Uterus (tissue), 4 donors: Measurements from ENCODE around the gene AP2A1. TPM values are rescaled to one million over a fixed set of nuclear protein-coding genes. Genes with fewer than 3 reads are reported as not detected.
"Not testable (repeated sequence)": the region's sequence is repeated elsewhere in the genome, so short reads cannot be mapped to it uniquely, and the experiment has no call there.

Experiments used
- DNase-seq, 2 donors: peaks; one replicate each; pipeline ENCODE4 v3.0.0-alpha.2; 2019 to 2020
- H3K27ac ChIP-seq, 2 donors: fragments of 200-600 bp; sonication (generic); 1 replicate in 1 of 2; 2 replicates in 1 of 2; pipeline ENCODE4 v1.5.1; 2016 to 2018
- H3K27me3 ChIP-seq, 2 donors: fragments of 200-600 bp; sonication (generic); one replicate each; pipeline ENCODE4 v1.5.1; 2018 to 2019; ENCODE audit warnings: control low read depth in 1 of 2
- H3K36me3 ChIP-seq, 2 donors: fragments of 200-600 bp; sonication (generic); one replicate each; pipeline ENCODE4 v1.5.1; 2019; ENCODE audit warnings: control low read depth in 1 of 2
- H3K4me1 ChIP-seq, 2 donors: fragments of 200-600 bp; sonication (generic); one replicate each; pipeline ENCODE4 v1.5.1; 2018 to 2019; ENCODE audit warnings: control low read depth in 1 of 2
- H3K4me3 ChIP-seq, 2 donors: fragments of 200-600 bp; sonication (generic); 1 replicate in 1 of 2; 2 replicates in 1 of 2; pipeline ENCODE4 v1.5.1; 2018 to 2019; ENCODE audit warnings: mild to moderate bottlenecking in 1 of 2
- H3K9me3 ChIP-seq, 2 donors: fragments of 200-600 bp; sonication (generic); one replicate each; pipeline ENCODE4 v1.5.1; 2019; ENCODE audit warnings: control low read depth in 1 of 2
- POLR2A ChIP-seq, 2 donors: fragments of 450-650 bp; IDR thresholded peaks; one replicate each; pipeline ENCODE4 v1.6.1; 2016; ENCODE audit warnings: antibody characterized with exemption in 2 of 2, mild to moderate bottlenecking in 1 of 2, moderate library complexity in 1 of 2
- intact Hi-C: fragments of 100-400 bp; cut with DNase I; formaldehyde crosslinking; loops from one replicate; pipeline ENCODE4 v1.15.1; 2023; ENCODE audit warnings: low total_unique reads
- total RNA-seq, 4 donors: library from RNA; depleted of rRNA in 3 of 4; stranded (reverse); fragments of >200 nt in 3 of 4; gene quantifications; one replicate each; pipeline versions ENCODE4 v1.1.0 to v1.2.4, GENCODE V29; 2014 to 2023
- TF ChIP-seq, protein P1 (sequence below), 4 experiments: fragments of 200-600 bp in 2 of 4; fragments of 450-650 bp in 2 of 4; sonication (generic) in 2 of 4; IDR thresholded peaks; one replicate each; pipeline ENCODE4 v1.5.1; 2016 to 2019; ENCODE audit warnings: antibody characterized with exemption in 4 of 4, mild to moderate bottlenecking in 2 of 4, moderate library complexity in 1 of 4
- donor health status: DM: yes; HTN: yes; CAD: no.

AP2A1 gene
- total RNA-seq, result 100 to 1,000 TPM in 1 of 4 donors, 10 to 100 TPM in 3; 47.1 to 114 (median 54.7) TPM

DNA sequence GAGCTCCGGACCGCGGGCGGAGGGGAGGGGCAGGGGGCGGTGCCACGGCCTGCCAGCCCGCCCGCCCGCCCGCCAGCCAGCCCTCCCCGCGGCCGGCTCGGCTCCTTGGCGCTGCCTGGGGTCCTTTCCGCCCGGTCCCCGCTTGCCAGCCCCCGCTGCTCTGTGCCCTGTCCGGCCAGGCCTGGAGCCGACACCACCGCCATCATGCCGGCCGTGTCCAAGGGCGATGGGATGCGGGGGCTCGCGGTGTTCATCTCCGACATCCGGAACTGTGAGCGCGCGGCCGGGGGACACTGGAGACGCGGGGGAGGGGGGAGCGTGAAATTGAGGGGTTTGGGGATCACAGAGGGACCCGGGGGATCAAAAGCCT lies at the start of gene AP2A1:
Gene AP2A1, plus strand, starts transcription at position 72 of the 370 bp plus-strand sequence. Its CDS starts 133 bp downstream, at position 205.
- H3K27me3 ChIP-seq, result no peaks in the 10 kb centered on the region
- H3K9me3 ChIP-seq, result no peaks in the 10 kb centered on the region
- H3K4me3 ChIP-seq, result peak within 1 kb of the TSS; percentile 93 to 96
- intact Hi-C loops, result loop anchor here (5.0 kb wide), 1 partner anchor 40 kb away; no protein-coding TSS in a partner anchor
- H3K36me3 ChIP-seq, result no peaks in the 10 kb centered on the region
- H3K27ac ChIP-seq, result peak within 1 kb of the TSS; percentile 90 to 93
- H3K4me1 ChIP-seq, result peaks cover 0 to 15% of the 10 kb centered on the region in 2 donors
- DNase-seq, result no peak
- TF ChIP-seq, protein P1, sequence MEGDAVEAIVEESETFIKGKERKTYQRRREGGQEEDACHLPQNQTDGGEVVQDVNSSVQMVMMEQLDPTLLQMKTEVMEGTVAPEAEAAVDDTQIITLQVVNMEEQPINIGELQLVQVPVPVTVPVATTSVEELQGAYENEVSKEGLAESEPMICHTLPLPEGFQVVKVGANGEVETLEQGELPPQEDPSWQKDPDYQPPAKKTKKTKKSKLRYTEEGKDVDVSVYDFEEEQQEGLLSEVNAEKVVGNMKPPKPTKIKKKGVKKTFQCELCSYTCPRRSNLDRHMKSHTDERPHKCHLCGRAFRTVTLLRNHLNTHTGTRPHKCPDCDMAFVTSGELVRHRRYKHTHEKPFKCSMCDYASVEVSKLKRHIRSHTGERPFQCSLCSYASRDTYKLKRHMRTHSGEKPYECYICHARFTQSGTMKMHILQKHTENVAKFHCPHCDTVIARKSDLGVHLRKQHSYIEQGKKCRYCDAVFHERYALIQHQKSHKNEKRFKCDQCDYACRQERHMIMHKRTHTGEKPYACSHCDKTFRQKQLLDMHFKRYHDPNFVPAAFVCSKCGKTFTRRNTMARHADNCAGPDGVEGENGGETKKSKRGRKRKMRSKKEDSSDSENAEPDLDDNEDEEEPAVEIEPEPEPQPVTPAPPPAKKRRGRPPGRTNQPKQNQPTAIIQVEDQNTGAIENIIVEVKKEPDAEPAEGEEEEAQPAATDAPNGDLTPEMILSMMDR (IDR thresholded peaks at IDR 0.05), result no peak
- TF ChIP-seq POLR2A (IDR thresholded peaks at IDR 0.05), result peak; percentile 18 to 46

DNA sequence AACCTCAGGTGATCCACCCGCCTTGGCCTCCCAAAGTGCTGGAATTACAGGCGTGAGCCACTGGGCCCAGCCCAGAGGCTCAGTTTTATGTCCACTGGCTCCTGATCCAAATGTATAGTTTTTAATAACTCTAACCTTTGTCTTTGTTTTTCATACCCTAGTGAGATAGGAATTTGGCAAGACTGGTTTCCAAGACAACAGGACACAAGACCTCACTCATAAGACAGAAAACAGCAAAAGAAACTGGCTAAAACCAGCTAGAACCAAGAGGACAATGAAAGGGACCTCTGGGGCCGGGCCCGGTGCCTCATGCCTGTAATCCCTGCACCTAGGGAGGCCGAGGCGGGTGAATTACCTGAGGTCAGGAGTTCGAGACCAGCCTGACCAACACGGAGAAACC lies 48.3 kb upstream of the AP2A1 start:
- Histone ChIP-seq H3K4me3 (peak overlapping the region in 1 of 2 donors; percentile 49), H3K36me3 (no peaks in the 10 kb centered on the region), H3K27me3 (no peaks in the 10 kb centered on the region), H3K27ac (peak overlapping the region; percentile 85 to 88), H3K4me1 (no peaks in the 10 kb centered on the region), H3K9me3 (no peaks in the 10 kb centered on the region)
- no peak for TF ChIP-seq POLR2A (IDR thresholded peaks at IDR 0.05)
- TF ChIP-seq, protein P1 (IDR thresholded peaks at IDR 0.05), result no peak
- intact Hi-C loops, result no loop called here
- DNase-seq, result no peak

DNA sequence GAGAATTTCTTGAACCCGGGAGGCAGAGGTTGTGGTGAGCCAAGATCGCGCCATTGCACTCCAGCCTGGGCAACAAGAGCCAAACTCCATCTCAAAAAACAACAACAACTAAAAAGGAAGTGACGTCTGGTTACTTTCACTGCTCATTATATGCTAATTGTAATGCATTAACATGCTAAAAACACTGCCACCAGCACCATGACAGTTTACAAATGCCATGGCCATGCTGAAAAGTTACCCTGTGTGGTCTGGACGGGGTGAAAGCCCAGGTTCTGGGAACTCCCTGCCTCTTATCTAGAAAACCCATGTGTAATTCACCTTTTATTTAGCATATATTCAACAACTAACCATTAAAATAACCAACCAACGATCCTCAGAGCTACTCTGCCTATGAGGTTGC lies 47.8 kb upstream of the AP2A1 start:
- no peak overlapping the region for H3K27ac ChIP-seq
- no peaks in the 10 kb centered on the region for H3K36me3 ChIP-seq
- H3K9me3 ChIP-seq, result no peaks in the 10 kb centered on the region
- TF ChIP-seq POLR2A (IDR thresholded peaks at IDR 0.05), result no peak
- TF ChIP-seq, protein P1 (IDR thresholded peaks at IDR 0.05), result no peak
- intact Hi-C loops, result no loop called here
- H3K27me3 ChIP-seq, result no peaks in the 10 kb centered on the region
- no peaks in the 10 kb centered on the region for H3K4me1 ChIP-seq
- H3K4me3 ChIP-seq, result no peak overlapping the region
- no peak for DNase-seq

DNA sequence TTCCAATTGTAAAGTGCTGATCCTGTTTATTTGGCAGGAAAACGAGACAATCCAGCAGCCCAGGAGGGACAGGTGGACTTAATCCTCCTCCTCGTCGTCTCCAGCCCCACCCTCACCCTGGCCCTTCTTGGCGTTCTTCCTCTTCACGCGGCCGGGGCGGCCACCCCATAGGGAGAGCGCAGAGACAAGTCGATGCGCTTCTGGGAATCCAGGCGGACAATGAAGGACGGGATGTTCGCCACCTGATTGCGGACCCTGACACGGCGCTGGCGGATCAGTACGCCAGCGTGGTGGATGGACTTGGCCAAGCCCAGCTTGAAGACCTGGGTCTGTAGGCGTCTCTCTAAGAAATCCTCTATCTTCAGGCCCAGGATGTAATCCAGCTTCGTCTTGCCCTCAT lies 47.4 kb upstream of the AP2A1 start:
- H3K9me3 ChIP-seq, intact Hi-C loops, H3K4me1 ChIP-seq, DNase-seq, H3K4me3 ChIP-seq, H3K27me3 ChIP-seq, H3K27ac ChIP-seq, H3K36me3 ChIP-seq: not testable (repeated sequence)

DNA sequence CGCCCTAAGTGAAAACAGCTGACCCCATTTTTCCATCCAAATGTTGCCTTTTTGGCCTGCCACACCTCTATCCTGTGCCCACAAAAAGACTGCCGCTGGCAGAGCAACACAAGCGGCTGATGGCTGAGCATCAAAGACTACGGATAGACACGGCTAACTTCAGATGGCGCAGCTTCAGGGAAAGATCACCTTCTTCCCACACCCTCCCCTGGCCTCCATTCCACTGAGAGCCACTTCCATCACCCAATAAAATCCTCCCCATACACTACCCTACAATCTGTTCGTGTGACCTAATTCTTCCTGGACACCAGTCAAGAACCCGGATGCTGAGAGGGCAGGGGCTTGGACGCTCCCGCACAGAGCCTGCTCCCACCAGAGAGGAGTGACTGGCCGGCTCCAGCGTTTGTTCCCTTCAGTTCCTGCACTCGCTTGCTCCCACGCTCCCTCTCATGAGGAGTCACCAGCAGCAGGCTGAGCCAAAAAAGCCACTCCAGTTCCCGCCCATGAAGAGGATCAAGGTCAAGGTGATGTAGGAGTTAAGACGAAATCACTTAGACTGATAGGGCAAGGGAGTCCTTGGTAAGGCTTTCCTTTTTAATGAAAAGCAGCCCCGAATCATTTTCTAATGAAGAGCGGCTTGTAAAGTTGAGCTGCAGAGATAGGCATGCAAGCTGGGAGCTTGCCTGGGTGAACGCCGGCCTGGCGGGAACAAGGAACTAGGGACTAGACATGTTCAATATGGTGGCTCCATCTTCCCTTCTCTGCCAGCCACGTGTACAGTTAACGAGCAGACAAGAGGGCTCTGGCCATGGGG lies 39.4 kb upstream of the AP2A1 start:
- intact Hi-C loops, result no loop called here
- Histone ChIP-seq H3K27ac (peak overlapping the region; percentile 88 to 92), H3K27me3 (no peaks in the 10 kb centered on the region), H3K36me3 (no peaks in the 10 kb centered on the region), H3K4me3 (no peak overlapping the region), H3K9me3 (no peaks in the 10 kb centered on the region), H3K4me1 (no peaks in the 10 kb centered on the region)
- DNase-seq, result peak; percentile 86 to 88
- TF ChIP-seq, protein P1 (IDR thresholded peaks at IDR 0.05), result no peak
